Astrocyte of the hippocampus (primary cell): Measurements from ENCODE around the gene PEX6.
A peak's percentile ranks its signal among the peaks of the same experiment; 100 is the strongest.

Experiments used
- DNase-seq: peaks from one replicate; pipeline ENCODE4 v3.0.0; 2011; ENCODE audit warnings: low read depth, low spot score

Gene PEX6, protein sequence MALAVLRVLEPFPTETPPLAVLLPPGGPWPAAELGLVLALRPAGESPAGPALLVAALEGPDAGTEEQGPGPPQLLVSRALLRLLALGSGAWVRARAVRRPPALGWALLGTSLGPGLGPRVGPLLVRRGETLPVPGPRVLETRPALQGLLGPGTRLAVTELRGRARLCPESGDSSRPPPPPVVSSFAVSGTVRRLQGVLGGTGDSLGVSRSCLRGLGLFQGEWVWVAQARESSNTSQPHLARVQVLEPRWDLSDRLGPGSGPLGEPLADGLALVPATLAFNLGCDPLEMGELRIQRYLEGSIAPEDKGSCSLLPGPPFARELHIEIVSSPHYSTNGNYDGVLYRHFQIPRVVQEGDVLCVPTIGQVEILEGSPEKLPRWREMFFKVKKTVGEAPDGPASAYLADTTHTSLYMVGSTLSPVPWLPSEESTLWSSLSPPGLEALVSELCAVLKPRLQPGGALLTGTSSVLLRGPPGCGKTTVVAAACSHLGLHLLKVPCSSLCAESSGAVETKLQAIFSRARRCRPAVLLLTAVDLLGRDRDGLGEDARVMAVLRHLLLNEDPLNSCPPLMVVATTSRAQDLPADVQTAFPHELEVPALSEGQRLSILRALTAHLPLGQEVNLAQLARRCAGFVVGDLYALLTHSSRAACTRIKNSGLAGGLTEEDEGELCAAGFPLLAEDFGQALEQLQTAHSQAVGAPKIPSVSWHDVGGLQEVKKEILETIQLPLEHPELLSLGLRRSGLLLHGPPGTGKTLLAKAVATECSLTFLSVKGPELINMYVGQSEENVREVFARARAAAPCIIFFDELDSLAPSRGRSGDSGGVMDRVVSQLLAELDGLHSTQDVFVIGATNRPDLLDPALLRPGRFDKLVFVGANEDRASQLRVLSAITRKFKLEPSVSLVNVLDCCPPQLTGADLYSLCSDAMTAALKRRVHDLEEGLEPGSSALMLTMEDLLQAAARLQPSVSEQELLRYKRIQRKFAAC

DNA sequence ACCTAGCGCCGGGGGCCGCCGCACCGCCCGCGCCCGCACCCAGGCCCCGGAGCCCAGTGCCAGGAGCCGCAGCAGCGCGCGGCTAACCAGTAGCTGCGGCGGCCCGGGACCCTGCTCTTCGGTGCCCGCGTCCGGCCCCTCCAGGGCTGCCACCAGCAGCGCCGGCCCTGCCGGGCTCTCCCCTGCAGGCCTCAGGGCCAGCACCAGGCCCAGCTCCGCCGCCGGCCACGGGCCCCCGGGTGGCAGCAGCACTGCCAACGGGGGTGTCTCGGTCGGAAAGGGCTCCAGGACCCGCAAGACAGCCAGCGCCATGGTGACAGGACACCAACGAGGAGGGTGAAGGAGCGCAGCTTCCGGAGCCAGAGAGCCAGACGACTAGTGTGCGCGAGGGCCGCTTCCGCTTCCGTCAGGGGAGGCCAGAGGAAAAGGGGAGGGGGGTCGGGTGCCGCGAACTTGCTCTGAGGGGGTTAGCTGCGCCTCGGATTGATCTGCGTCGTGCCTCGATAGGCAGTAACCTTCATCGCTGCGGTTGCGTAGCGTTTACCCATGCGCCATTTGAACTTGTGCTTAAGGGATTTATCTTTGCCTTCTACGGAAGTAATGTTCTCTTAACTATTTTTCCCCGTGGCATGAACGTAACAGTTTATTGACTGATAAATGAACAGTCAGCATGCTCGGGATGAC, at the start of gene PEX6:
PEX6 (minus strand) TSS at position 343 of the 684 bp plus-strand sequence; CDS start at position 312, 31 bp downstream.
- peak; percentile 87 for DNase-seq

DNA sequence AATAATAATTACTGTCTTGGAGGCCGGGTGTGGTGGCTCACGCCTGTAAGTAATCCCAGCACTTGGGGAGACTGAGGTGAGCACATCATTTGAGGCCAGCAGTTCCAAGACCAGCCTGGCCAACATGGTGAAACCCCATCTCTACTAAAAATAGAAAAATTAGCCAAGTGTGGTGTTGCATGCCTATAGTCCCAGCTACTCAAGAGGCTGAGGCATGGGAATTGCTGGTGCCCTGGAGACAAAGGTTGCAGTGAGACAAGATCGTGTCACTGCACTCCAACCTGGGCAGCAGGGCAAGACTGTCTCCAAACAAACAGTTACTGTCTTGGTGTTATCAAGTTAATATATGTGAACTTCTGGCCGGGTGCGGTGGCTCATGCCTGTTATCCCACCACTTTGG, 47.4 kb upstream of the PEX6 start:
- no peak for DNase-seq

DNA sequence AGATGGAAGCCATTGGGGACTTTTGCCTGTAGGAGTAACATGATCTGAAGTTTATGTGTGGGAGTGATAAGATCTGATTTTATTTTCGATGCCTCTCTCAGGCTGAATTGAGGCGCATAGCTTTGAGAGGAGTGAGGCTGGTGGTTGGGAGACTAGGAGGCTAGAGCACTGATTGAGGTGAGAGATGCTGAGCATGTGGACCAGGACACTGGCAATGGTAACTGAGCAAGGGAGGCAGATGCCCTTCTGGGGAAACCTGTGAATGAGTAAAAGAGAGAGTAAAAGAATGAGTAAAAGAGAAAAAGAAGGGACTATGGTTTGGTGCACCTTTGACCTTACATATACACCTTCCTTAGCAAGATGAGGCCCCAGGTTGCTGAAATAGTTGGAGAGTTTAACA, 45.5 kb upstream of the PEX6 start:
- DNase-seq: no peak

DNA sequence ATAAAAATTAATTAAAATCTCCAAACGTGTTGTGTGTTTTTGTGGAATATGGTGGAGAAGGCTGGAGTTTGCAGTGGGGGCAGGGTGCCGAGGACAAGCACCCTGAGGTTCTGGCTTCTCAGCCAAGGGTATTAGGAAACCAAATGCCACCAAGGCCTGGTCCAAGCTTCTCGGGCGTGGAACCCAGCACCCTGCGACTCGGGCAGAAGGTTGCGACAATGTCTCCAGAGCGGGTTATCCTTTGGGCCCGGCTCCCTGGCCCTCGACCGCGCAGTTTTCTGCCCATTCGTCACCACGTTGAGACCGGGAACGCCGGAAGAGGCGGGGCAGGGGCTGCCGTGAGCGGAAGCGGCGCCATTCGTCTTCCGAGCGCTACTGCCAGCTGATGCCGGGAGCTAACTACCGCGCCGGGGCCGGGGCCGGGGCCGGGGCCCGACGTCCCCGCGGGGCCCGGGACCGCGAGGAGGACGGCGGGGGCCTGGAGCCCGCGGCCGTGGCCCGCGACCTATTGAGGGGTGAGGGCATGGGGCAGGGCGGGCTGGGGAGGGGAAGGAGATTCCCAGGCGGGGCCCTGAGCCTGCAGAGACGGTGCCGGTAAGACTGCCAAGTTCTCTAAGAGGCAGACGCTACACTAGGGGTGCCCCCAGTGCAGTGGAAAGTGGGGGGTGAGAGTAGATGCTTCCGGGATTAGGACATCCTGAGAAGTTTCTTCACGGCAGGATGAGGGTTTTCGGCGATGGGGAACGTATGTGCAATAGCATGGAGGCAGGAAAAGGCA, 42.5 kb upstream of the PEX6 start, which contains the start of gene RRP36:
RRP36 (plus strand) TSS at position 354 of the 778 bp plus-strand sequence; CDS start at position 386, 32 bp downstream.
- peak; percentile 89 for DNase-seq

DNA sequence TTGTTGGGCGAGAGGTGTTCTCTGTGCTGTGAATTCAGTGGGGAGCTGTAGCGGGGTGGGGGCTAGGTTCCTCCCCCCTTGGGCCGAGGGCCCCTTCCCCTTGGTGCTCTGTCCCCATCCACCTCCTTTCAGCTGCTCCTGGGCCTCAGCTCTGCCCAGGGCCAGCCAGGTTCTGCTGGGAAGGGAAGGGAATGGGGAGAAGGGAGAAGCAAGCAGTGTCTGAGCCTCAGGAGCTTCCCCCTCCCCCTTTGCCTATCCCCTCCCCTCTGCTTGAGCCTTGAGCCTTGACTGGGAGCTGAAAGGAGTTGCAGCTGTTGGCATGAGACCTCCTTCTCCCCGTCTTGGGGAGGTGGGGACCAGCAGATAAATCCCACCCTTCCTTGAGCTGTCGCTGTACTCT, 41.9 kb upstream of the PEX6 start:
- DNase-seq: no peak

DNA sequence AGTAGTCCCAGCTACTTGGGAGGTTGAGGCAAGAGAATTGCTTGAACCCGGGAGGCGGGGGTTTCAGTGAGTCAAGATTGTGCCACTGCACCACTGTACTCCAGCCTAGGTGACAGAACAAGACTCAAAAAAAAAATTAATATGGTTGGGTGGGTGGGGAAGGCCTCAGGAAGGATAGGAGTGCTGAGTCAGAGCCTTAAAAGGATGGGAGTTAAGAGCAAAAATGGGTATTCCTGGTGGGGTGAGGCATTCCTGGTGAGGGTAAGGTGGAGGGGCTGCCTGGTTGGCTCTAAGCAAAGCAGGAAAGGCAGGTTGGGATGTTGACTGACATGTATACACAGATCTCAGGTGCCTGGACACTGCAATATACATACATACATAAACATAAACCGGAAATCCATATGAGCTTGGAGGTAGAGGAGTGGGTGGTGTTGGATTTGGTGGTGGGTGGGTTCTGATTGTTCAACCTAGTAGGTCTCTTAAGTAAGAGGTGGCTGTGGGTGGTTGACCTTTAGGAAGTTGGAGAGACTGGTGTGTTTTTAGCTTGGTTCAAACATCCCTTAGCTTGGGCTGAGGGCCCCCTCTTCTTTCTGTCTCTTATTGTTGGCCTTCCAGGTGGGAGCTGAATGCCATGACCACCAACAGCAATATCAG, 41.2 kb upstream of the PEX6 start:
- DNase-seq: no peak

DNA sequence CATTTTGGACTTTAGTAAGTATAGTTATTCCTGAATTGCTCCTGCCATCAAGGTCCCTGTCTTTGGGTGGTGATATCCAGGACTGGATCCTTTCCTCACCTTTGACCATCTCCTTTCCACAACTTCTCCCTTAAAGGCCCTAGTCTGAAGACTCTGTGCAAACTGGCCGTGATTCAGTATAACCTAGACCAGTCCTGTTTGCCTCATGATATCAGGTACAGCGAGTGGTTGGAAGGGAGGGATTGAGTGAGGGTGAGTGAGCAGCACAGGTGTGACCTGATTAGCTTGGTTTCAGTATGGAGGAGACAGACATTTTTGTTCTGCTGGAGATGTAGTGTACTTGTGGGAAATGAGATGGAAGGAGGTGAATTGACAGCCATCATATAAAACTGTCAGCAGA, 40.2 kb upstream of the PEX6 start:
- DNase-seq: no peak

DNA sequence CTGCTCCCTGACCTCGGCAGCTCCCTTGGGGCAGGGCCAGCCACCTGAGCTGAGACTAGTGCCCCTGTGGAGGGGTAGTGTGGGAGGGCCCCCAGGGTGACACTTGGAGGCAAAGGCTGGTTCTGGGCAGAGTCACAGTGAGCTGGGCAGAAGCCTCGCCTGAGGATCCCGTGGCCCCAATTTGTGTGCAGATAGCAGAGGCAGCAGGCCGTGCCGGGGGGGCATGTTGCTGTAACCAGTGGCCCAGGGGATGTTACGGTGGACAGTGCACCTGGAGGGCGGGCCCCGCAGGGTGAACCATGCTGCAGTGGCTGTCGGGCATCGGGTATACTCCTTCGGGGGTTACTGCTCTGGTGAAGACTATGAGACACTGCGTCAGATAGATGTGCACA, 38.0 kb upstream of the PEX6 start:
- no peak for DNase-seq

DNA sequence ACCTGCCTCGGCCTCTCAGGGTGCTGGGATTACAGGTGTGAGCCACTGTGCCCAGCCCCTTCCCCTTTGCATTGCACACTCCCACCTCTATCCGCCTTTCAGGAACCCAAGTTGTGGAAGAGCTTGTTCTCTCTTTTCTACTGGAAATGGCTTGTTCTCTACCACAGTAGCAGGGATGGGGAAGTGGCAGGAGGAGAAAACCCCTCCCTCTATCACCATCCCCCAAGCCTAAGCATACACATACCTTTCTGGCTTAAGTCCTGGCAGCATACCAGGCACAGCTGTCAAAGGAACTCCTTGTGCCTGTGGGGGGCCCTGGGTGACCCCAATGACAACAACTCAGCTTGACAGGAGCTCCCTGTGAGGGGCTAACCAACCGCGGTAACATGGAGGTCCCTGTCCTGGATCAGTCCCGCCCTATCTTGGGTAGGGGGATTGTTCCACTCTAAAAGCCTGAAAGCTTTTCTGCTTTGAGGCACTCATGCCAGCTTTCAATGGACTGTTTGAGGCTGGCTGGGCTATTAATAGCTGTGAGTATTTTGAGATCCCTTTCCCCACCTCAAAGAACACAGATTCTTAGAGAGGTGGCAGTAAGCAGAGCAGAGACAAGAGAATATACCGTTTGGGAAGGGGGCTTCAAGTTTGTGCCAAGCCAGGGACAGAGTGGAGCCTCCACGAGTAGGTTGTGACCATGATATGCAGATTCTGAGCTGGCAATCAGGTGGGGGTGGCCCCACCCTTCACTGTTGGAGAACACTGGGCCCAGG, 37.4 kb upstream of the PEX6 start:
- DNase-seq: no peak

DNA sequence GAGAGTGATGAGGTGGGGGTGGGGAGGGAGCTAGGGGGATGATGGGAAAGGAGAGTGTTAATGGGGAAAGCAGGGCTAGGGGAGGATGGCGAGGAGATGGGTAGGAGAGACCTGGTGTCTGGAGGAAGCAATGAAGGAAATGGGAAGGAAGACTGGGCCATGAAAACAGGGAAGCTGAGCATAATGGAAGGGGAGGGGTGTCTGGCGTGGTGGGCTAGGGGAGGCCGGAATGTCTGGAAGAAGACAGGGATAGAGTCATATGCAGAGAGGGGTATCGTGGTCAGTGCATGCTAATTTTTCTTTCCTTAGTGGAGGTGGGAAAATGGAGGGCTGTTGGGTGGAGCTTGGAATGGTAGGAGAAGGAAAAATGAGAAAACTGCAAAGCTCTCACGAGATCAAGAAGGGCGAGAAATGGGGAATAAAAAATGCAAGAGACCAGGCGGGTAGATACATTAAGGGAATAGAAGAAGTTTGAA, 35.5 kb upstream of the PEX6 start:
- peak; percentile 67 for DNase-seq

DNA sequence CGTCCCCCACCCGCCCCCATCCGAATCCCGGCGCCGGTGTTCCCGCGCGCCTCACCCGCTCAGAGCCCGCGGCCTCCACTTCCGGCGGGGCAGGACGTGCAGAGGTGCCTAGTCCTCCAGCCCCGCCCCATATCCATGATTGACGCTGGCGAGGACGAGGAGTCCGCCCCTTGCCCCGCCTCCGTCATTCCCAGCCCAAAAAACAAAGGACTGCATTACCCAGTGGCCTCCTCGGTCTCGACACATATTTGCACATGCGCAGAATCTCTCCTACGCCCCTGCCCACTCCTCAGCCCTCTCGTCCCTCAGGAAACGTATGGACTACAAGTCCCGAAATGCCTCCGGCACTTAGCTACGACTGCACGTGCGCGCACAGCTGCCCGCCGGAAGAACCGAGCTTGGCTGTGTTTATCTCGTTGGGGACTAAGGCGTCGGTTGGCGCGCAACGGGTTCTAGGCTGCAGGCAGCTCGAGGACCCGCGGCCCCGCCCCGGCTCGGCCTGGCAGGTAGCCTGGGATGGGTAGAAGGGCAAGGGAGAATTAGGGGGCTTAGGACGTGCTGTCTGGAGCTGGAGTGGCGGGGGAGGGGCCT, 35.0 kb upstream of the PEX6 start, which contains the start of the genes KLHDC3 and MEA1:
KLHDC3 (plus strand) TSS at position 407 of the 591 bp plus-strand sequence. CDS start 2,944 bp downstream, outside the sequence.
MEA1 (minus strand) TSS at position 104 of the 591 bp plus-strand sequence. CDS start 133 bp downstream, outside the sequence.
- peak; percentile 100 for DNase-seq

DNA sequence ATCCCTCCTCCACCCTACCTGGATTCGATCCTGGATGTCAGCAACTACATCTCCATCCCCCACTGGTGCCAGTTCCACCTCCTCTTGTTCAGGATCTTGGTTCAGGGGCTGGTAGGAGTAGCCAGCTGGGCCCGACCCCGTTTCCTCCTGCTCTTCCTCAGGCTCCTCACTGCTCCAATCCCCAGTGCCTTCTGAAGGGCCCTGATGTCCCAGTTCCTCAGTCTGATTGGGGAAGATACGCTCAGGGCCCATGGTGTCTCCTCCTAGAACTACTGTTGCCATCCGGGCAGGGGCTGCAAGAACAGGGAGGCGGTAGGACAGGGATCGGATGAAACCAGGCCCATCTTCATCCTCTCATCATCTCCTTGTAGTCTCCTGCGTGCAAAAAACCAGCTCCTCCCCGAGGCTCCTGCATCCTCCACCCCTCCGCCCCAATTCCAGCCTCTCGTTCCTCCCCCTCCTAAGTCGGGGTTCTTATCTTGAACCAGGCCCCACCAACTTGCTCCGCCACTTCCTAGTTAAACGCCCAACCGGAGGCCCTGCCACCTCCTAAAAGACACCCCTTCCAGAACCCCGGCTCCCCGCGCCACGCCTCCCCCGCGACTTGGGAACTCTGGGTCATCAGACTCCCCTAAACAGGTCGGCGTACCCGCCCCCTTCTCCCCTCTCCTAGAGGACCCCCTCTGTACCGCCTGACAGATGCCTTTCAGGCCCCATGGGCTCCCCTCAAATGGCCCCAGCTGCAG, 34.3 kb upstream of the PEX6 start:
- DNase-seq: peak; percentile 22

DNA sequence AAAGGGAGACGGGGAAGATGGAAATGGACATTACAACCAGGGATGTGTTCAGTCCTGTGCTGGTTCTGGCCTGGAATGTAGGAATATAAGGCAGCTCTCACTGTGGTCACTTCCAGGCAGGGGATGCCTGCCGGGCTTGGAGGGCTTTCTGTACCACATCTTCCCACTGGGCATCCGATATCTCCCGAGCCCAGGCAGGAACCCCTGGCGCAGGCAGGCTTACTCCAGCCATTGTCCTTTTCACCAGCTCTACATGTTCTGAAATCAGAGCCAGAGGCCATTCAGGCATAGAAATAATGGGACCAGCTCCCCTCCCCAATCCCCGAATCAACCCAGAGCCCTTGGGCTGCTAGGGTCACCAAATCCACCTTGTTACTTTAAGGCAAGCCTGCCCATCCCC, 33.4 kb upstream of the PEX6 start:
- DNase-seq: no peak

DNA sequence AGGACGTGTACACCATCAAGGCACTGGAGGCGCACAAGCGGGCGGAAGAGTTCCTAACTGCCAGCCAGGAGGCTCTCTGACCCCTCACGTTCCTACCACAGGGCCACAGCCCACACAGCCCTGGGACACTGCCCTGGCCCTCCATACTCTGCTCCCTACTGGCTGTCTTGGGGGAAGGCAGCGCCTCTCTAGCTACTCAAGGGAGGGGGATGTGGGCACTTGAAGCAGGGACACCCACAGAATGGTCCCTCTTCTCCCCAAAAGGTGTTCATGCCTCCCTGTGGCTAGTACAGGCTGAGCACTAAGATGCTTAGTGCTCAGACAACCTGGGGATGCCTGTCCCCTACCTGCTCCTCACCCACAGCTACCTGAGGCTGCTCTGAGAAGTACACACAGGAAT, 32.2 kb upstream of the PEX6 start:
- no peak for DNase-seq

DNA sequence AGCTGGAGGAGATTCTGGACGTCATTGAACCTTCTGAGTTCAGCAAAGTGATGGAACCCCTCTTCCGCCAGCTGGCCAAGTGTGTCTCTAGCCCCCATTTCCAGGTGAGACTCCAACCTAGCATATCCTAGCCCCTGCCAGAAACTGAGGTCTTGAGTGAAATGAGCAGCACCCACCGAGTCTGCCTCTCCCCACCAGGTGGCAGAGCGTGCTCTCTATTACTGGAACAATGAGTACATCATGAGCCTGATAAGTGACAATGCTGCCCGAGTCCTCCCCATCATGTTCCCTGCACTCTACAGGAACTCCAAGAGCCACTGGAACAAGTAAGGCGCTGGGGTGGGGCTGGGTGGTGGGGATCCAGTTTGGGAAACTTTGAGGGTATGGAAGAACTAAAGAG, 30.1 kb upstream of the PEX6 start:
- peak; percentile 43 for DNase-seq

DNA sequence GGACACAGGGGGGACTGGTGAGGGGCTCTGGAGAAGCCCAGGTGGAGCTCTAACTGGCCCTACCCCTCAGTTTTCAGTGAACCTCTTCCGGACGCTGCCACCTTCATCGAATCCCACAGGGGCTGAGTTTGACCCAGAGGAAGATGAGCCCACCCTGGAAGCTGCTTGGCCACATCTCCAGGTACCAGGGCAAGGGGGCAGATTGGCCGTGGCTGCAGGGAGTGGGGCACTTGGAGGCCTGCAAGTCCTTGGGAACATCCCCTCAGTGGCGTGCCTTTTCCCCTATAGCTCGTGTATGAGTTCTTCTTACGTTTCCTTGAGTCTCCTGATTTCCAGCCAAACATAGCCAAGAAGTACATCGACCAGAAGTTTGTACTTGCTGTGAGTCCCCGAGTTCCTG, 28.1 kb upstream of the PEX6 start:
- no peak for DNase-seq

DNA sequence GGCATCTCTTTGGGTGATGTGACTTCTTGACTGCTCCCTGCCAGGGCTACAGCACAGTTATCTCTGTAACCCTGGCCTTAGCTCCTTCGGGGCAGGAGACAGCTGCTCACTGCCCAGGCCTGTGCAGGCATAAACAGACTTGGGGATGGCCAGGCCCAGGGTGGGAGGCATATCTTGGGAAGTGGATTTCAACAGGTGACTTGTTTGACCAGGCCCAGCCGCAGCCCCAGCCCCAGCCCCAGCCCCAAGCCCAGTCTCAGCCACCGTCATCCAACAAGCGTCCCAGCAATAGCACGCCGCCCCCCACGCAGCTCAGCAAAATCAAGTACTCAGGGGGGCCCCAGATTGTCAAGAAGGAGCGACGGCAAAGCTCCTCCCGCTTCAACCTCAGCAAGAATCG, 27.3 kb upstream of the PEX6 start:
- DNase-seq: no peak

DNA sequence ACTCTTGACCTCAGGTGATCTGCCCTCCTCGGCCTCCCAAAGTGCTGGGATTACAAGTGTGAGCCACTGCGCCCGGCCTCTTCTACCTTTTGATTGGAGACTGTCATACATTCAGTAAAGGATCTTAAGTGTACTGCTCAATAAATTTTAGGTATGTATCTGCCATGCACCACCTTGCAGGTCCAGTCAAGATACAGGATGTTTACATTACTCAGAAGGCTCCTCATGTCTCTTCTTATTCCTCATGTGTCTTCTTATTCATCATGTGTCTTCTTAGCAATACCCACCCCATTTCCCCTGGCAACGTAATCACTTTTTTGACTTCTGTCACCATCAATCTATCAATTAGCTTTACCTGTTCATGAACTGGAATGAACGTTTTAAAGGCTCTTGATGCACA, 26.9 kb upstream of the PEX6 start:
- DNase-seq: no peak
